COLO668 (cell line): Measurements from ENCODE around the gene ABR.
"Not testable (repeated sequence)": the region's sequence is repeated elsewhere in the genome, so short reads cannot be mapped to it uniquely, and the experiment has no call there.

Experiments used
- DNase-seq: peaks from one replicate; lab custom pipeline; 2025; ENCODE audit not compliant: unreplicated experiment; lab: John Stamatoyannopoulos, UW

Gene ABR

DNA sequence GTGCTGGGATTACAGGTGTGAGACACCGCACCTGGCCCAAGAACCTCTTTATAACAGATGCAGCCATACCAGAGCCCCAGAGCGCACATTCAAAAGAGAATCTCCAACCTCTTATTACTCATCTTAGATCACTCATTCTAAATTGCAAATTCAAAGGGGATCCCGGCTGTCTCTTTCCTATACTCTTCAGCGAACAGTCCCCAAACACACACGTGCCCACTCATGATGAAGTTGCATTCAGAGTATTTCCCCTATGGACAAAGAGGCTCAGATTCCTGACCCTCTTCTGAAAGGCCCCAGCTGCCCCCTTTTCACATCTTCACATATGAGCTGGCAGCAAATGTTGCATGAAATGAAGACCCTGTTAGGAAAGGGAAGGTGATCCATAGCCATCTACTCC lies 22.5 kb upstream of the ABR start:
- DNase-seq = no peak

DNA sequence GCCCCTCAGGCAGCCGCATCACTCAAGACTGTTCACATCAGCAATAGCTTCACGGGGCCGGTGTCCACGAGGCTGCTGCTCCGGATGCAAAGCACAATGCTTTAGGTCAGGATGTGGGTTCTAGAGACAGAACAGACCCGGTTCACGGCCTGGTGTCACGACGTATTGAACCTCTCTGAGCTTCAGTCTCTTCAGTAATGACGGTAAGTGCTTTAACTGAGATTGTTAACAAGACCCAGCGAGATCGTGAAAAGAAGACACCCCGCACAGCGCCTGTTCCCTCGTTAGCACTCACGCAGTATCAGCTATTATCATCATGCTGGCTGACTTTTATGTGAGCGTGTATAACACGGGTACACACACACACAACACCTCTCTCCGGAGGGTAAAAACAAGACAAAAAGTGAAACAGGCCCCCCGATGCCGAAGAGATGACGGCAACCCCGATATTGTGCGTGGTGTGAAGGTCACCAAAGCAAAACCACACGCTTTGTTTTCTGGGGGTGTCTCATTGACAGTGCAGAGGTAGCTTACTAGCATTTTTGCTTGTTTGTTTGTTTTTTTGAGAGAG lies 21.4 kb upstream of the ABR start:
- no peak for DNase-seq

DNA sequence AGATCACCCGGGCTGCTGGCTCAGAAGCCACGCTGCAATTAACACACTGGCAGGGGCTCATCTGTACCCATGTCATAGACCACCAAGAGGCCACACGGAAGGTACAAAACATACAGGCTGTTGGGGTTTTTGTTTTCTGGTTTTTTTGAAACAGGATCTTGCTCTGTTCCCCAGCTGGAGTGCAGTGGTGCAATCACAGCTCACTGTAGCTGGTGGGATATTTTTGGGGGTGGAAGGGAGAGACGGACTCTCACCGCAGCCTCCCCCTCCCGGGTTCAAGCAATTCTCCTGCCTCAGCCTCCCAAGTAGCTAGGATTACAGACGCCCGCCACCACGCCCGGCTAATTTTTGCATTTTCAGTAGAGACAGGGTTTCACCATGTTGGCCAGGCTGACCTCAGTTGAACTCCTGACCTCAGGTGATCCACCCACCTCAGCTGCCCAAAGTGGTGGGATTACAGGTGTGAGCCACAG lies 19.5 kb upstream of the ABR start:
- not testable (repeated sequence) for DNase-seq

DNA sequence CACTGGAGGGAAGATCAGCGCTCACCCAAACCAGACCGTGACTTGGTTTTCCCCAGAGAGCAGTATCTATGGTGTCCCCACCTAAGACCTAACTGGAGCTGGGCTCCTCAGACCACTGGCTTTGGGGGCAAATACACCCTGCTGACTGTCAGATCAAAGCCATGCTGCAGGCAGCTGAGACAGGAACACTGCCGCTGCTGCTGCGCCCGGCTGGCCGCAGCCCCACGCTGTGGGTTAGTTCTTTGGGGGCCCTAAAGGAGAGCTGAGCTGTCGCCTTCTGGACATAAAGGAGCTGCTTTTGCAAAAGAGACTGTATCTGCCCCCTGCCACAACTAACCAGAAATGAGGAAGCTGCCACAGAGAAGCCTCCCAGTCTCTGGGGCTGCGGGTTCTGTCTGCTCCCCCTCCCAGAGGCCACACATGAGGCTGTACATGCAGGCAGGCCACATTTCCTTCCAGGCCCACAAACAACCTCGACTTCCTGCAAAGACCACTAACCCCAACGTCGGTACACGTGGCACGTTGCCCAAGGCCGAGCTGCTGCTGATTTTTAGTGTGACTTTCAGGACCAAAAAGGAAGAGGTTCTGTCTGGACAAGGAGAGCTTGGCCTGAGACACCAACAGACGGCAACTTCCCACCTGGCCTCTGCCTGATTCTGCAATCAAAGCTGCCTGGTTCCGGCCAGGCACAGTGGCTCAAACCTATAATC lies 18.2 kb upstream of the ABR start:
- no peak for DNase-seq

DNA sequence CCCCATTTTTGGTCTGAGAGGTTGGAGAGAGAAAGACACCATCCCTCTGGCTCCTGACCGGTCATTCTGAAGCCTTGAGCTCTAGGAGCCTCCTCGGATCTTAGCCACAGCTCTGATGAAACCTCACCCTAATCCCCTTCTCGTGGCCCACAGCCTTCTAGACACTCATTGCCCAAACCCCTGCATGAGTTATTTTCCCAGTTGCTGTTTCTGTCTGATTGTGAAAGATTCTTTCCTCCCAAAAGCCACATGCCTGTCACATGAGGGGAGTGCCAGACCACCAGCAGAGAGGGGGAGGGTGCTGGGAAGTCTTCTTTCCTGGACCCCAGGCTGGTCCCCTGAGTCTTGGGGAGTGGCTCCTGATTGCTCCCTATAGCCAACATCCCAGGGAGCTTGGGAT lies 17.6 kb upstream of the ABR start:
- DNase-seq = no peak

DNA sequence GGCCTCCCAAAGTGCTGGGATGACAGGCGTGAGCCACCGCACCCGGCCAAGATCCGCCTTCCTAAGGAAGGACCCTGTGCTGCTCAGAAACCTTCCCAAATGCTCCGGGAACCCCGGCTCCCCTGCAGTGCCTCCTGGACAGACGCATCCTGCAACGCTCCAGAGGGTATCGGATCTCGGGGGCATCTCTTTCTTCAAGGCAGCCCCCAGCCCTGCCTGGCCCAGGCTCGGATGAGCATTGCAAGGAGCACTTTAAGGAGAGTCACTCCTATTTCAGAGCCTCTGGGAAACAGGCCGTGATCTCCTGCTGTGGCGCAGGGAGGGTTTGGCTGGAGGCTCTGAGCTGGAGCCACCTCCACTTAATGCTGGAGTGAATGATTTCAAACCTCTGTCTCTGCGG lies 17.2 kb upstream of the ABR start:
- DNase-seq = no peak

DNA sequence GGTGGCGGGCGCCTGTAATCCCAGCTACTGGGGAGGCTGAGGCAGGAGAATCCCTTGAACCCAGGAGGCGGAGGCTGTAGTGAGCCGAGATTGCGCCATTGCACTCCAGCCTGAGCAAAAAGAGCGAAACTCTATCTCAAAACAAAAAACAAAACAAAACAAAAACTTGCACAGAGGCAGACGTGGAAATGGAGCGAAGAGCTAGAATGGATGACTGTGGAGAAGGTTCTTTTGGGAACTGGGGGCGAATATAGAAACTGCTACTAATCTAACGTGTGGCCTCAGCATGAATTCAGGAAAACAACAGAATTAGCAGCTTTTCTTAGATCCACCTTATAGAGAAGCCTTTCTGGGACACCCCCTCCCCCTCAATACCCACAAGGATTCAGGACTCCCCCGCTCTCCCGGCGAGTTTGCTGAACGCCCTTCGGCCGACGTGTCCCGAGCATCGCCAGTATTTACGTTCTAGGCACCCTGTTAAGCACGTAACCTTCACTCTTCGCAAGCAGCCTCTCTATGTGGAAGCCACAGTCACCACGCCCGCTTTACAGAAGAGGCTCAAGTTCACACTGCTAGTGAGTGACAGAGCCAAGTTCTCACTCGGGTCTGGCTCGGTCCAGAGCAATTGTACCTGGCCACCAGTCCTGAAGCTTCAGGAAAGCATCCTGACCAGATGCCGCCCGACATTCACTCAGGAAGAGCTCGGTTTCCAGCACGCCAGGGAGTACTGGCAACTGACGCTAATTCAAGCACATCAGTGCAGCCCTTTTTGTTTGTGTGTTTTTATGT lies 13.3 kb upstream of the ABR start:
- DNase-seq = no peak

DNA sequence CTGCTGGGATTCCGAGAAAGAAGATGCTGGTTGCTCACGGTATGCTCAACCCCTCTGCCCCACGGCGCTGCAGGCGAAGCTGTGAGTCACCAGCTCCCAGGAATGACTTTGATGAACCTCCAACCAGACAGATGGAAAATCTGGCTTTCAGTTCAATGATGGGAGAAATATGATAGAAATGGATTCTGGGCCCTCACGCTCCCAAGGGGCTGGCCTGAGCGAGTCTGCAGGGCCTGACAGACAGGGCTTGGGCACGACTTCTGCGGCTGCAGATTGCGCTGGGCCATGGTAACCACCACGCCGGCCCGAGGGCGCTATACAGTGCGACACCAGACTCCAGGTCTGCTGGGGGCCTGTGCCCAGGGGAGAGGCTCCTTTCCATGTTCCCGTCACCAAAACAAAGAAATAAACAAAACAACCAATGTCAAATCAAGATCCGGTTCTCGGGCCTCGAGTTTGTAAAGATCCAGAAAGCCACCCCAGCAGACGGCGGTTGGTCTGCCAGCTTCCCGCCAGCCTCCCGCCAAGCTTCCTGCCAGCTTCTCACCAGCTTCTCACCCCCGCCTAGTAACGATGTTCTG lies 11.1 kb upstream of the ABR start:
- DNase-seq = no peak

DNA sequence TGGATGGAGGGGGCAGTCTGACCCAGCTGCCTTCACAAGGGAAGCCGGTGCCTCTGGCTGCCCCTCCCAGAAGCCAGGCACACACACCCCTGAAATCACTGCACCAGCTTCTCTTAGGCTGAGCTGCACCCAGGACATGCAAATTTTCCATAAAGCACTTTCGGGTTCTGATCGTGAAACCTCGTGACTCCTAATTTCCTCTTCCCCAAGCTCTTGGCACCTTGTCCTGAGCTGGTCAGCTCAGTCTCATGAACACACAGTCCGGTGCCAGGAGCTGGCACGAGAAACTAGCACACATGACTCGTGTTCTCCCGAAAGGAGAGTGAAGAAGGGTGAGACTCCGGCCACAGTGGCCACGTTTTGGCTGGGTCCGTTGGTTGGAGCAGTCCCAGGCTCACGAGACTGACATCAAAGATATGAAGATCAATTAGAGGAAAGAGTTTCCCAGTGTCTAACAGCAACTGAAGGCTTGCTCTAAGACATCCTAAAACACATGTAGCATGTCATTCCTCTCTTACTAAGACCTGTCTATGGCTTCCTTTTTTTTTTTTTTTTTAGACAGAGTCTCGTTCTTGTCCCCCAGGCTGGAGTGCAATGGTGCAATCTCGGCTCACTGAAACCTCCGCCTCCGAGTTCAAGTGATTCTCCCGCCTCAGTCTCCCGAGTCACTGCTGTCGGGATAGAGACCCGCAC lies 9.2 kb upstream of the ABR start:
- no peak for DNase-seq

DNA sequence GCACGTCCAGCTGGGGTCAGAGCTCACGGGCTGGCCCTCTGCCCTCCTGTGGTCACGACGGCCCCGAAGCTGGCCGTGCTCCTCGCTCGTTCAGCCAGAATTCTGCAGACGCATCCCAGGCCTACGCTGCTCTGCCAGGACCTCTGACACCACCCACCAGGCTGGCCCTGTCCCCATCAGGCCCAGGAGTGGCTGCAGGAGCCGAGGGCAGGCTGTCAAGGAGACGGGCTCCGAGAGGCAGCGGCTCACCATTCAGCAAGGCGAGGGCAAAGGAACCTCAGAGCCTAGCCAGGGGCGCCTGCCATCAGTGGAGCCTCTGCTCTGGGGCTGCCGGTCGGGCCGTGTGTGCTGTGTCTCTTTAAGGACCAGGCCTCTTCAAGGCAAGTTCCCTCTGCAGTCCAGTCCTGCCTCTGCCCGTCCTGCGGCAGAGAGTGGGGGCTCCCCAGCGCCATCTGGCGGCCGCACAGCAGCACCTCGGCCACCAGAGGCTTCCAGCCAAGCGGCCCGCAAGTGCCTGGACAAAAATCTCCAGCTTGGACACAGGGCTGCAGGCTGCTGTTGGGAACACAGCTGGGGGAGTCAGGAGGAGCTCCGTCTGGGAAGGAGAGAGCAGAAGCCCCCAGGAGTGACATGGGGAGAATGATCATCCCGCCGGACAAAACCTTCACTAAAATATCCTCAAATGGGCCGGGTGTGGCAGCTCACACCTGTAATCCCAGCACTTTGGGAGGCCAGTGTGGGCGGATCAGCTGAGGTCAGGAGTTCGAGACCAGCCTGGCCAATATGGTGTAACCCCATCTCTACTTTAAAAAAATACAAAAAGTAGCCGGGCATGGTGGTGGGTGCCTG lies 7.4 kb upstream of the ABR start:
- peak; percentile 54 for DNase-seq

DNA sequence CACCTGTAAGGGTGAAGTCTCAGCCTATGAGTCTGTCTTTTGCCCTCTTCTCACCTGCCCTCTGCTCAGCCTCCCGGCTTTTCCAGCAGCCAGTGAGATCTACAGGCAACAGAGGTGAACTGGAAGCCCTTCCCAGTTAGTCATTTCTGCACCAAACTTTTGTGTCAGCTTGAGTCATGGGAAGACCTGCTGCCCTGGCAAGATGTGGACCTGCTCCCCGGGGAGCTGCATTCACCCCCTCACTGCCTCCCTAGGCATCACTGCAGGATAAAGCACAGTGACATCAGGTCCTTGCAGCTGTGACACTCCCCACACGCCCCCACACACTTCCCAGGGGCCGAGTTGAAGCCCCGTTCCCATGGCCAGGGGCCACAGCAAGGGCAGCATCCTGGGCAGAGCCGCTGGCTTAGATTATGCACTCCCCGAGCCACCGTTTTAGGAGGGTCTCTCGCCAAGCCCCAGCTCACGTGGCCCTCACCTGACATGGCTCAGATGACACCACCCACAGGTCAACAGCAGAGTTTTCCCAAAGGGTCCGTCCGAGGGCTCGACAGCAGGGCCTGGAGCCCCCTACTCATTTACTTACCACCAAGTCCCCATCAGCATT lies 6.5 kb upstream of the ABR start:
- DNase-seq = no peak

DNA sequence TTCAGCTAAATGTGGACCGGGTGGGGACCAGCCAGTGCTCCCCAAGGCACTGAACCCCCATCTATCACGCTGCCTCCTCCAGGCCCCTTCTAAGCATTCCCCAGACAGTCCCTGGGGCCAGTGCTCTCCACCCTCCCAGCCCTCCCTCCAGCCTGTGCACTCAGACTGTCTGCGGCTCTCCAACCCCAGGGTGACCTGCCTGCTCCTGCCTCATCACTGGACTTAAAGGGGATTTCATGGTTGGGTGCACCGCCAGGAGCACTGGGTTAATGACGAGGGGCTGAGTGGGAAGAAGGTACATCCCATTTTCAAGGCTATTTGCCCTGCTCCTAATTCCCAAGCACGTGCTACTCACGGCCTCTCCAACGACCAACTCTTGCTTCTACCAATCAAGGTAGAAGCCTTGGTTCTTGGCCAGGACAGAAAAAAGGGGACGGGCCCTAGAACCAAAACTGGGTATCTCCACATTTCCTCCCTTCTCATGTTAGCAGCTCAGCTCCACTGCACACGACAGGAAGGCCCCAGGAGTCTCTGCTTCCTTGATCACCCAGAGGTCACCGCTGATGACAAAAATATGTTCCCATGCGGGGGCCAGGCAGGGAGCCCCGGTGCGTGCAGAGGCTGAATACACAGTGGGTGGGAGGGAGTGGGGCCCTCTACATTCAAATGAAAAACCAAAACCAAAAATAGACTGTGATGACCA lies 3.5 kb upstream of the ABR start:
- no peak for DNase-seq

DNA sequence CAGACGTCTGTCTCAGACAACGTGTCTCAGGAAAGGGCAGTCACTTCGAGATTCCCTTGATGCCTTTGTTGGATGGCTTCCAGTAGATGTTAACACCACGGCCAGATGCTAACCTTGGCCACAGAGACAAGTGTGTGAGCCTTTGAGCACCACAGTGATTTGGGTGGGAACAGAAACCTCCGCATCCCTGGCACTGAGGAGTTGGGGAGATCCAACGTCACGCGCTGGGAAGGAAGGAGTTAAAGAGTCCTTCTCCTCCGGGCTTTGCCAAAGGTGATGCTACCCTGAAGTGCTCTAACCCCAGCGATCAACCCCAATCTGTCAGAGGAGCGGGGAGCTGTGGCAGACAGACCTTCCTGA lies 3.0 kb upstream of the ABR start:
- DNase-seq = no peak

DNA sequence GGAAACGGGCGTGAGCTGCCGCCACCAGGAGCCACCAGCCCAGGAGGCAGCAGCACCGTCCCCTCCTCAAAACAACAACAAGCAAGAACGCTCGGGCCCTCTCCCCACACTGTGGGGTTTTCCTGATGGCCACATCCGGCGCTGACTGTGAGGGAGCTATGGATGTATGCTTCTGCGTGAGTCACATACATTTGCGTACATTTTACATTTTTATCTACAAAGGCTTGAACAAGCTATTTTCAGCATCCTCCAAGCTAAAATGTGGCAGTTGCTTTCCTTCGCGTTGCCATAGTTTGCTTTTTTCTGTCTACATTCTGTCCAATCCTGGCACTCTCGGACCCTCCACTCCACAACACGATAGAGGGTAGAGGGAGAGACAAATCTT lies 2.0 kb upstream of the ABR start:
- DNase-seq = no peak

DNA sequence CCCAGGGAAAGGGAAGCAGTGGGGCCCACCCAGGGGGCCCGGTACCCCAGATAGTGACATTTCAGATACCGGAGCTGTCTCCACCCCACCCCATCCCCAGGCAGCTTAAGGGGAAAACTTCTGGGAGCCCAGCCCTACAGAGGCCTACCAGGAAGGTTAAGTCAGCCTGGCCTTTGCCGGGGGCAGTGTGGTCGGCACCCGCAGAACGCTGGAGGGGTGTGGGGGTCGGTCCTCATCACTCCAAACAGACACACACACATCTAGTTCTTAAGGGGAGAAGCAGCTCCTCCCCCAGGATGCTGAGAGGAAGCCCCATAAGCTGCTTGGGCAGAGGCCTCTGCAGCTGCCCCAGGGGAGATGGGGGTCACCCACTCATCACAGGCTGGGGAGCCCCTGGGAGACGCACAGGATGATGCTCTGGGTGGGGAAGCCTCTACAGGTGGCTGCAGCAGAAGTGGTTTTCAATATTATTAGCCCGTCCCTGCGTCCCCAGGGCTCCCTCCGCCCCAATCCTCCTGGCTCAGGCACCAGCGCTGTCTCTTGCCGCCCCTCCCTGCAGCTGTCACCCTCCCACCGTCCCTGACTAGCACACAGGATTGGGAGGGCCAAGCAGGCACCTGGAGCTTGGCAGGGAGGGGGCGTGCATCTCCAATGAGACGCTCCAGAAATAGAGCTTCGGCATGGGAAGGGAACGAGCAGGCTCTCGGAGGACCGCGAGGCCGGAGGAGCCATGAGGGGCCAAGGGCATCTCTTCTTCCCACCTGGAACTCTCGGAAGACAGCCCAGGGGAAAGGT lies 1.4 kb upstream of the ABR start:
- peak; percentile 16 for DNase-seq

DNA sequence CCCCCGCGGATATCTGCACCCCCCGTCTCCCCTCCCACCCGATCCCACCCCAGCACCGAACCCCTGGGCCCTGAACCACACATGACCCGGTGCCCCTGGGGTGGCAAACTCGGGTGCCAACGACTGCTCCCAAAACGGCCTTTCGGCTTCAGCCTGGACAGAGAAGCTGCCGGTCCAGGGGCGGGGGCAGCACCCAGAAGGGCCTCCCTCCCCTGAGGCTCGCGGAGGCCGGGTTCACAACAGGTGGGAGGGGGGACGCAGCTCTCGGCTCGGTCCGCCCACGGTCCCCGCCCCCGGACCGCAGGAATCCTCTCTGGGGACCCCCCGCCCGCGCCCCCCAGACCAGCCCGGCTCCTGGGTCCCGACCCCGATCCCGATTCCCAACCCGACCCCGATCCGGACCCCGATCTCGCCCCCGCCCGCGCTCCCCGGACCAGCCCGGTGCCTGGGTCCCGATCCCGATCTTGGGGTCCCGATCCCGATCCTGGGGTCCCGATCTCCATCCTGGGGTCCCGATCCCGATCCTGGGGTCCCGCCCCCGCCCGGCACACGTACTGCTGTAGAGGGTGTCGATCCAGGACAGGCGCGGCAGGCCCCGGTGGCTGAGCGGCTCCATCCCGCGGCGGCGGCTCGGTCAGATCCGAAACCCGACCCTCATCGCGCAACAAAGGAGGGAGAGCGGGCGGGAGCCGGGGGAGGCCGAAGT lies 516 bp downstream of the ABR start:
- DNase-seq = peak; percentile 4

DNA sequence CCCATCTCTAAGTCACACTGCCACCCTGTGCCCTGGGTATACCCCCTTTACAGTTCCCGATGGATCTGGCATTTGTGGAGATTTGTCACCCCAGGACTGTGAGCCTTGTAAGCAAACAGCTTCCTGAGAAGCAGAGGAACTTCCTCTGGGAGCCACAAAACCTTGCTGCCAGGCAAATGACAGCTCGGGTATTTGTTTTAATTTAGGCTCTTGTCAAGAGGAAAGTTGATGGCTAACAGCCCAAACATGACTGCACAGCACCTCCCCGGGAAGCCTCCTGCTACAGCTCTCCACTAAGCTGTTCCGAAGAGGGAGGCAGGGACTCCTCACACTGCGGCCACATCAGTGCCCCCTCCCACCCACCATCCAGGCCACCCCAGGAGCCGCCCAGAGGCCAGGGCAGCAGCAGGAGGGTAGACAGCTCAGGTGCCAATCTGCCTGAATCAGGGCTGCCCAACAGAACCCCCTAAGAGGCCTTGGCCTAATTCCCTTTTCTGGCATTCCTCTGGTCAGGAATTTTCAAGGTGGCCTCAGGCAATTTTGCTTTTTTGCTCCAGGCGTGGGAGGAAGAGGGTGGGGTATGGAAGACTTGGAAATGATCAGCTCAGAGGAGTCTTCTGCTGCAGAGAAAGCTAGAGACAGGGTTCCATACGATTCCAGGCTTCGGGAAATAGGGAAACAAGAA lies 2.6 kb downstream of the ABR start:
- no peak for DNase-seq
